ENCODE data around the gene B3GALT2.

Gene B3GALT2

GRCh38 chr1:193143285-193143684, 43.1 kb downstream of the B3GALT2 start:
- Mint-ChIP-seq H3K36me3 (peaks cover 24% of the 10 kb centered on the region), H3K4me3 (no peak overlapping the region), H3K27me3 (no peaks in the 10 kb centered on the region), H3K27ac (no peak overlapping the region), H3K9me3 (no peaks in the 10 kb centered on the region), H3K4me1 (peaks cover 31% of the 10 kb centered on the region)

GRCh38 chr1:193142409-193142808, 44.0 kb downstream of the B3GALT2 start:
- no peak overlapping the region for H3K27ac Mint-ChIP-seq
- no peaks in the 10 kb centered on the region for H3K9me3 Mint-ChIP-seq
- H3K36me3 Mint-ChIP-seq, result peaks cover 25% of the 10 kb centered on the region
- H3K4me1 Mint-ChIP-seq, result peaks cover 35% of the 10 kb centered on the region
- H3K4me3 Mint-ChIP-seq, result no peak overlapping the region
- H3K27me3 Mint-ChIP-seq, result no peaks in the 10 kb centered on the region

GRCh38 chr1:193141804-193142203, 44.6 kb downstream of the B3GALT2 start:
- Mint-ChIP-seq H3K4me1 (peaks cover 38% of the 10 kb centered on the region), H3K9me3 (no peaks in the 10 kb centered on the region), H3K27ac (peak overlapping the region; percentile 74), H3K4me3 (peak overlapping the region; percentile 2), H3K27me3 (no peaks in the 10 kb centered on the region), H3K36me3 (peaks cover 29% of the 10 kb centered on the region)

GRCh38 chr1:193140254-193140653, 46.2 kb downstream of the B3GALT2 start:
- Mint-ChIP-seq H3K27me3 (no peaks in the 10 kb centered on the region), H3K27ac (no peak overlapping the region), H3K36me3 (peaks cover 30% of the 10 kb centered on the region), H3K4me1 (peaks cover 41% of the 10 kb centered on the region), H3K9me3 (no peaks in the 10 kb centered on the region), H3K4me3 (no peak overlapping the region)

GRCh38 chr1:193131266-193131860, 55.0 kb downstream of the B3GALT2 start:
- Mint-ChIP-seq H3K27ac (no peak overlapping the region), H3K27me3 (no peaks in the 10 kb centered on the region), H3K36me3 (peaks cover 23% of the 10 kb centered on the region), H3K4me3 (peak overlapping the region; percentile 2), H3K4me1 (peaks cover 48% of the 10 kb centered on the region), H3K9me3 (no peaks in the 10 kb centered on the region)
